BLaER1 (cell line): ENCODE data around the gene SLC25A11.

ENCODE experiments used
- H3K27ac ChIP-seq: shearing (Covaris generic); formaldehyde crosslinking; 2 replicates; pipeline ENCODE4 v1.8.1; 2022
- H3K27me3 ChIP-seq: shearing (Covaris generic); formaldehyde crosslinking; 2 replicates; pipeline ENCODE4 v1.8.1; 2022
- H3K36me3 ChIP-seq: shearing (Covaris generic); formaldehyde crosslinking; 2 replicates; pipeline ENCODE4 v1.8.1; 2022
- H3K4me1 ChIP-seq: shearing (Covaris generic); formaldehyde crosslinking; 2 replicates; pipeline ENCODE4 v1.8.1; 2022
- H3K4me2 ChIP-seq: shearing (Covaris generic); formaldehyde crosslinking; 2 replicates; pipeline ENCODE4 v1.8.1; 2022
- H3K4me3 ChIP-seq: shearing (Covaris generic); formaldehyde crosslinking; 2 replicates; pipeline ENCODE4 v1.8.1; 2022
- H3K9ac ChIP-seq: shearing (Covaris generic); formaldehyde crosslinking; 2 replicates; pipeline ENCODE4 v1.8.1; 2022
- H3K9me3 ChIP-seq: shearing (Covaris generic); formaldehyde crosslinking; 2 replicates; pipeline ENCODE4 v1.8.1; 2022
- H4K20me1 ChIP-seq: shearing (Covaris generic); formaldehyde crosslinking; 2 replicates; pipeline ENCODE4 v1.8.1; 2022
- Cebpa-rat ChIP-seq: shearing (Covaris generic); IDR thresholded peaks from 2 replicates; pipeline ENCODE4 v1.8.1; 2022

SLC25A11 gene

GRCh38 chr17:4945944-4946280, 6.1 kb upstream of the SLC25A11 start:
- H3K9ac ChIP-seq, result peak overlapping the region; percentile 99
- H3K4me1 ChIP-seq, result peaks cover 69% of the 10 kb centered on the region
- H3K4me3 ChIP-seq, result peak overlapping the region; percentile 100
- peak overlapping the region; percentile 99 for H3K4me2 ChIP-seq
- H3K27ac ChIP-seq, result no peak overlapping the region
- H3K9me3 ChIP-seq, result no peaks in the 10 kb centered on the region
- H4K20me1 ChIP-seq, result peaks cover 74% of the 10 kb centered on the region
- H3K36me3 ChIP-seq, result peaks cover 52% of the 10 kb centered on the region
- no peak for TF ChIP-seq Cebpa-rat
- H3K27me3 ChIP-seq, result no peaks in the 10 kb centered on the region

- 0 out of 2 replicates have a peak overlapping the region, but pooled peaks have one; percentile 14 for H3K27ac ChIP-seq
- peaks cover 52% of the 10 kb centered on the region for H3K36me3 ChIP-seq
These were observed 5.5 kb upstream of the SLC25A11 start for GRCh38 chr17:4945176-4945943.

GRCh38 chr17:4944554-4945175, 4.8 kb upstream of the SLC25A11 start:
- Histone ChIP-seq H3K36me3 (peaks cover 52% of the 10 kb centered on the region), H4K20me1 (peaks cover 74% of the 10 kb centered on the region), H3K27ac (peak overlapping the region; percentile 29; the same call in 1 of the 2 replicates), H3K4me3 (peak overlapping the region; percentile 100), H3K9me3 (no peaks in the 10 kb centered on the region), H3K9ac (peak overlapping the region; percentile 55), H3K4me2 (peak overlapping the region; percentile 99), H3K4me1 (peaks cover 62% of the 10 kb centered on the region), H3K27me3 (no peaks in the 10 kb centered on the region)
- TF ChIP-seq Cebpa-rat, result no peak

More at GRCh38 chr17:4945176-4945943, 5.5 kb upstream of the SLC25A11 start:
- peak overlapping the region; percentile 55 for H3K9ac ChIP-seq
- H3K27me3 ChIP-seq, result no peaks in the 10 kb centered on the region
- H3K4me1 ChIP-seq, result peaks cover 65% of the 10 kb centered on the region
- no peak for TF ChIP-seq Cebpa-rat
- peak overlapping the region; percentile 99 for H3K4me2 ChIP-seq
- H4K20me1 ChIP-seq, result peaks cover 74% of the 10 kb centered on the region
- H3K4me3 ChIP-seq, result peak overlapping the region; percentile 100
- no peaks in the 10 kb centered on the region for H3K9me3 ChIP-seq

GRCh38 chr17:4944163-4944553, 4.3 kb upstream of the SLC25A11 start:
- H3K27ac ChIP-seq, result peak overlapping the region; percentile 29; the same call in 1 of the 2 replicates
- no peak for TF ChIP-seq Cebpa-rat
- peak overlapping the region; percentile 100 for H3K4me3 ChIP-seq

GRCh38 chr17:4942760-4943508, 3.1 kb upstream of the SLC25A11 start:
- peak overlapping the region; percentile 55; the same call in 1 of the 2 replicates for H3K9ac ChIP-seq
- 0 out of 2 replicates have a peak overlapping the region, but pooled peaks have one; percentile 29 for H3K27ac ChIP-seq
- TF ChIP-seq Cebpa-rat, result no peak
- peaks cover 75% of the 10 kb centered on the region for H3K4me1 ChIP-seq
- H4K20me1 ChIP-seq, result peaks cover 77% of the 10 kb centered on the region
- H3K4me2 ChIP-seq, result peak overlapping the region; percentile 99
- no peaks in the 10 kb centered on the region for H3K9me3 ChIP-seq
- peaks cover 60% of the 10 kb centered on the region for H3K36me3 ChIP-seq
- no peaks in the 10 kb centered on the region for H3K27me3 ChIP-seq
- H3K4me3 ChIP-seq, result no peak overlapping the region

More at GRCh38 chr17:4944163-4944553, 4.3 kb upstream of the SLC25A11 start:
- Histone ChIP-seq H3K27me3 (no peaks in the 10 kb centered on the region), H3K4me1 (peaks cover 63% of the 10 kb centered on the region), H3K9ac (peak overlapping the region; percentile 55), H4K20me1 (peaks cover 74% of the 10 kb centered on the region), H3K4me2 (peak overlapping the region; percentile 99), H3K36me3 (peaks cover 52% of the 10 kb centered on the region), H3K9me3 (no peaks in the 10 kb centered on the region)

GRCh38 chr17:4941319-4941610, 1.4 kb upstream of the SLC25A11 start:
- H3K4me1 ChIP-seq, result peaks cover 81% of the 10 kb centered on the region
- H3K4me3 ChIP-seq, result peak overlapping the region; percentile 89

GRCh38 chr17:4940555-4941318, 891 bp upstream of the SLC25A11 start:
- peak; percentile 73; the same call in 1 of the 2 replicates for TF ChIP-seq Cebpa-rat
- Histone ChIP-seq H3K9ac (peak overlapping the region; percentile 98), H3K9me3 (no peaks in the 10 kb centered on the region), H4K20me1 (peaks cover 55% of the 10 kb centered on the region), H3K36me3 (peaks cover 71% of the 10 kb centered on the region), H3K4me1 (peaks cover 76% of the 10 kb centered on the region), H3K27me3 (no peaks in the 10 kb centered on the region), H3K4me2 (peak overlapping the region; percentile 99), H3K4me3 (peak overlapping the region; percentile 89), H3K27ac (peak overlapping the region; percentile 96)

More at GRCh38 chr17:4941319-4941610, 1.4 kb upstream of the SLC25A11 start:
- Histone ChIP-seq H3K27me3 (no peaks in the 10 kb centered on the region), H3K36me3 (peaks cover 71% of the 10 kb centered on the region), H4K20me1 (peaks cover 60% of the 10 kb centered on the region), H3K9me3 (no peaks in the 10 kb centered on the region), H3K9ac (peak overlapping the region; percentile 98), H3K27ac (peak overlapping the region; percentile 96), H3K4me2 (peak overlapping the region; percentile 99)
- TF ChIP-seq Cebpa-rat, result no peak

- Histone ChIP-seq H3K9ac (peak overlapping the region; percentile 98), H4K20me1 (peaks cover 44% of the 10 kb centered on the region), H3K4me2 (peak overlapping the region; percentile 99), H3K36me3 (peaks cover 63% of the 10 kb centered on the region), H3K4me3 (peak overlapping the region; percentile 89), H3K27me3 (no peaks in the 10 kb centered on the region), H3K4me1 (peaks cover 67% of the 10 kb centered on the region), H3K9me3 (no peaks in the 10 kb centered on the region), H3K27ac (peak overlapping the region; percentile 96)
- 0 out of 2 replicates have a peak, but pooled peaks have one; percentile 42 for TF ChIP-seq Cebpa-rat
These were observed 375 bp downstream of the SLC25A11 start for GRCh38 chr17:4939546-4939795.

- Histone ChIP-seq H3K4me2 (peak overlapping the region; percentile 99), H3K27ac (peak overlapping the region; percentile 96), H3K9me3 (no peaks in the 10 kb centered on the region), H3K4me1 (peaks cover 67% of the 10 kb centered on the region), H3K9ac (peak overlapping the region; percentile 98), H3K27me3 (no peaks in the 10 kb centered on the region), H3K4me3 (peak overlapping the region; percentile 89), H3K36me3 (peaks cover 58% of the 10 kb centered on the region), H4K20me1 (peaks cover 43% of the 10 kb centered on the region)
- no peak for TF ChIP-seq Cebpa-rat
These were observed 929 bp downstream of the SLC25A11 start for GRCh38 chr17:4938688-4939545.
